IMR-90 (cell line): Measurements from ENCODE around the gene ARNT2. TPM values are rescaled to one million over a fixed set of nuclear protein-coding genes. Genes with fewer than 3 reads are reported as not detected.

ENCODE experiments used
- ATAC-seq: fragments of 200-7000 bp; cut with Tn5 transposase; 2 replicates; pipeline ENCODE4 v1.9.1; 2020; ENCODE audit warnings: low read depth, mild to moderate bottlenecking, moderate library complexity
- BruUV-seq: library from RNA; stranded (reverse); fragments of 400-500 nt; replicated peaks from 2 replicates; lab custom pipeline; 2021; lab: Mats Ljungman, UMichigan
- CTCF ChIA-PET: fragments of 300-600 bp; formaldehyde crosslinking; extraction: SDS; loops from one replicate; lab custom pipeline; 2021; ENCODE audit warnings: antibody characterized with exemption; lab: Yijun Ruan, JAX
- POLR2A ChIA-PET: fragments of 300-600 bp; sonication (Branson Sonifier 250); formaldehyde crosslinking; loops from one replicate; lab custom pipeline; 2022; ENCODE audit warnings: antibody characterized with exemption; ENCODE audit not compliant: unreplicated experiment; lab: Charles Lee
- DNase-seq: peaks from one replicate; pipeline ENCODE4 v3.0.0; 2013
- H2AFZ ChIP-seq: replicated peaks from 2 replicates; pipeline ENCODE3; 2013; ENCODE audit warnings: low read length, mild to moderate bottlenecking; ENCODE audit not compliant: poor library complexity
- H2AK5ac ChIP-seq: 2 replicates; pipeline ENCODE4 v1.6.1; 2013; ENCODE audit warnings: low read depth, low read length, inconsistent platforms
- H2AK9ac ChIP-seq: replicated peaks from 2 replicates; pipeline ENCODE3; 2013; ENCODE audit warnings: mild to moderate bottlenecking, low read depth, low read length, moderate library complexity; ENCODE audit not compliant: poor library complexity
- H2BK120ac ChIP-seq: 2 replicates; pipeline ENCODE4 v1.6.1; 2013; ENCODE audit warnings: low read depth, low read length, inconsistent platforms
- H2BK15ac ChIP-seq: 3 replicates; pipeline ENCODE4 v1.6.1; 2013; ENCODE audit warnings: low read depth, low read length, inconsistent platforms
- H2BK20ac ChIP-seq: 2 replicates; pipeline ENCODE4 v1.6.1; 2013; ENCODE audit warnings: low read depth, mild to moderate bottlenecking, inconsistent platforms, low read length, moderate library complexity
- H2BK5ac ChIP-seq: 2 replicates; pipeline ENCODE4 v1.6.1; 2013; ENCODE audit warnings: mild to moderate bottlenecking, low read depth, low read length, inconsistent platforms; ENCODE audit not compliant: poor library complexity, severe bottlenecking
- H3K14ac ChIP-seq: replicated peaks from 2 replicates; pipeline ENCODE4 v1.6.1; 2013; ENCODE audit warnings: low read depth, low read length, inconsistent platforms
- H3K18ac ChIP-seq: 2 replicates; pipeline ENCODE4 v1.6.1; 2013; ENCODE audit warnings: low read depth, low read length, control low read depth
- H3K23ac ChIP-seq: 2 replicates; pipeline ENCODE4 v1.6.1; 2013; ENCODE audit warnings: low read depth, low read length, inconsistent platforms
- H3K27ac ChIP-seq: 2 replicates; pipeline ENCODE4 v1.5.1; 2013; ENCODE audit warnings: mild to moderate bottlenecking, control low read depth, low read length; ENCODE audit not compliant: insufficient read depth
- H3K27me3 ChIP-seq: 2 replicates; pipeline ENCODE4 v1.6.1; 2013; ENCODE audit warnings: low read length; ENCODE audit not compliant: control insufficient read depth, insufficient read depth
- H3K36me3 ChIP-seq: 2 replicates; pipeline ENCODE4 v1.6.1; 2013; ENCODE audit warnings: low read length, mixed read lengths; ENCODE audit not compliant: control insufficient read depth, insufficient read depth
- H3K4ac ChIP-seq: 2 replicates; pipeline ENCODE4 v1.6.1; 2013; ENCODE audit warnings: low read depth, low read length, inconsistent platforms
- H3K4me1 ChIP-seq: 2 replicates; pipeline ENCODE4 v1.6.1; 2013; ENCODE audit warnings: low read length, mixed read lengths; ENCODE audit not compliant: control insufficient read depth, insufficient read depth
- H3K4me2 ChIP-seq: 2 replicates; pipeline ENCODE4 v1.6.1; 2013; ENCODE audit warnings: low read depth, mild to moderate bottlenecking, control low read depth, low read length, moderate library complexity
- H3K4me3 ChIP-seq: 2 replicates; pipeline ENCODE4 v1.5.1; 2013; ENCODE audit warnings: low read depth, mild to moderate bottlenecking, control low read depth, low read length, moderate library complexity; ENCODE audit not compliant: insufficient read depth
- H3K56ac ChIP-seq: 2 replicates; pipeline ENCODE4 v1.6.1; 2013; ENCODE audit warnings: low read length, inconsistent platforms; ENCODE audit not compliant: insufficient read depth; ENCODE audit errors: extremely low read depth
- H3K79me1 ChIP-seq, 2 experiments: 2 replicates each; pipeline ENCODE4 v1.6.1; 2013; ENCODE audit warnings: low read length in 2 of 2, inconsistent platforms in 1 of 2, low read depth in 1 of 2
- H3K9ac ChIP-seq: 2 replicates; pipeline ENCODE4 v1.6.1; 2013; ENCODE audit warnings: low read depth, low read length, control low read depth
- H3K9me1 ChIP-seq: 2 replicates; pipeline ENCODE4 v1.6.1; 2013; ENCODE audit warnings: low read length, inconsistent platforms; ENCODE audit not compliant: insufficient read depth
- H3K9me3 ChIP-seq: 2 replicates; pipeline ENCODE4 v1.6.1; 2013; ENCODE audit warnings: low read length; ENCODE audit not compliant: control insufficient read depth, insufficient read depth
- H4K20me1 ChIP-seq: 2 replicates; pipeline ENCODE4 v1.6.1; 2013; ENCODE audit warnings: low read length, inconsistent platforms; ENCODE audit not compliant: insufficient read depth
- H4K5ac ChIP-seq: 2 replicates; pipeline ENCODE4 v1.6.1; 2013; ENCODE audit warnings: mild to moderate bottlenecking, low read depth, low read length, control low read depth
- H4K8ac ChIP-seq, 2 experiments: 2 replicates each; pipeline ENCODE4 v1.6.1; 2013; ENCODE audit warnings: low read depth in 2 of 2, low read length in 2 of 2, control low read depth in 1 of 2, inconsistent platforms in 1 of 2
- H4K91ac ChIP-seq: 2 replicates; pipeline ENCODE4 v1.6.1; 2013; ENCODE audit warnings: low read depth, low read length, inconsistent platforms; ENCODE audit not compliant: insufficient read depth
- BHLHE40 ChIP-seq: fragments of 150-350 bp; IDR thresholded peaks from 2 replicates; pipeline ENCODE4 v1.6.1; 2016; ENCODE audit warnings: mild to moderate bottlenecking, low read depth, low read length
- CEBPB ChIP-seq: IDR thresholded peaks from 2 replicates; pipeline ENCODE4 v1.6.1; 2012; ENCODE audit warnings: low read depth, low read length, improper control_type of control experiment
- CTCF ChIP-seq: conservative IDR thresholded peaks from 2 replicates; pipeline ENCODE4 v1.5.1; 2012; ENCODE audit warnings: mild to moderate bottlenecking, low read depth, low read length, improper control_type of control experiment
- ELK1 ChIP-seq: fragments of 150-350 bp; IDR thresholded peaks from 2 replicates; pipeline ENCODE4 v1.6.1; 2016; ENCODE audit warnings: low read depth, mild to moderate bottlenecking, low read length, moderate library complexity, borderline replicate concordance
- MAFK ChIP-seq: IDR thresholded peaks from 2 replicates; pipeline ENCODE4 v1.6.1; 2012; ENCODE audit warnings: low read depth, low read length, improper control_type of control experiment
- MAZ ChIP-seq: IDR thresholded peaks from 2 replicates; pipeline ENCODE4 v1.6.1; 2012; ENCODE audit warnings: low read depth, mild to moderate bottlenecking, low read length, improper control_type of control experiment, moderate library complexity, borderline replicate concordance
- NFE2L2 ChIP-seq: fragments of 150-350 bp; IDR thresholded peaks from 2 replicates; pipeline ENCODE4 v1.6.1; 2016; ENCODE audit warnings: low read depth, mild to moderate bottlenecking, low read length
- POLR2A ChIP-seq: IDR thresholded peaks from 2 replicates; pipeline ENCODE4 v1.6.1; 2012; ENCODE audit warnings: mild to moderate bottlenecking, low read depth, low read length
- RCOR1 ChIP-seq: IDR thresholded peaks from 2 replicates; pipeline ENCODE4 v1.6.1; 2012; ENCODE audit warnings: mild to moderate bottlenecking, low read length, improper control_type of control experiment; ENCODE audit not compliant: insufficient replicate concordance
- RFX5 ChIP-seq: IDR thresholded peaks from 2 replicates; pipeline ENCODE4 v1.8.0; 2012; ENCODE audit warnings: low read depth, mild to moderate bottlenecking, low read length, moderate library complexity
- USF2 ChIP-seq: fragments of 150-350 bp; IDR thresholded peaks from 2 replicates; pipeline ENCODE4 v1.6.1; 2017; ENCODE audit warnings: mild to moderate bottlenecking, antibody characterized with exemption, low read length, low read depth
- WGBS, 2 experiments: methylation state at CpG; one replicate each; pipeline versions ENCODE4 v1.1.5 to v1.1.7; 2013; ENCODE audit warnings: missing lambda C conversion rate in 2 of 2; ENCODE audit not compliant: insufficient read length in 1 of 2; ENCODE audit errors: extremely low coverage in 2 of 2; 5-methylcytosine and 5-hydroxymethylcytosine counted together
- dilution Hi-C: fragments of 300-500 bp; cut with HindIII; formaldehyde crosslinking; loops from one replicate; pipeline ENCODE4 v1.14.3; 2018; ENCODE audit warnings: low sequenced_read_pairs; ENCODE audit not compliant: unreplicated experiment
- in situ Hi-C: fragments of 300-500 bp; cut with MboI; formaldehyde crosslinking; loops from 3 replicates; pipeline ENCODE4 v1.14.3; 2019; ENCODE audit warnings: low sequenced_read_pairs, inconsistent platforms, mixed read lengths
- intact Hi-C: fragments of 100-400 bp; cut with micrococcal nuclease; formaldehyde crosslinking; loops from 2 replicates; pipeline ENCODE4 v1.10.0; 2022
- polyA plus RNA-seq, 3 experiments: library from polyadenylated mRNA; depleted of rRNA; stranded (reverse); fragments of >200 nt; gene quantifications; 2 replicates each; pipeline ENCODE4 v1.2.3, GENCODE V29; 2012; ENCODE audit warnings: low replicate concordance in 1 of 3
- total RNA-seq: library from RNA; depleted of rRNA; stranded (reverse); fragments of >200 nt; gene quantifications from 2 replicates; pipeline ENCODE4 v1.2.3, GENCODE V29; 2012

The ARNT2 gene
- total and polyA plus RNA-seq, 2 of the 4 experiments (the other 2 are of a cell fraction): 18.2 to 19.0 TPM

GRCh38 chr15:80615361-80615736 is 211.2 kb downstream of the ARNT2 start:
- Histone ChIP-seq H2BK120ac (peak overlapping the region; percentile 87), H3K56ac (peak overlapping the region; percentile 16; the same call in 1 of the 2 replicates), H2BK15ac (peak overlapping the region; percentile 95; the same call in 2 of the 3 replicates), H3K4me2 (no peak overlapping the region; the same call in 1 of the 2 replicates), H2BK20ac (peak overlapping the region; percentile 91), H3K4me3 (no peak overlapping the region), H3K36me3 (no peaks in the 10 kb centered on the region), H2BK5ac (peak overlapping the region; percentile 73), H4K8ac (peak overlapping the region; percentile 85 to 88), H4K5ac (peak overlapping the region; percentile 91), H3K4ac (peak overlapping the region; percentile 95), H3K9me1 (peaks cover 18% of the 10 kb centered on the region), H3K4me1 (peaks cover 28% of the 10 kb centered on the region), H3K23ac (peak overlapping the region; percentile 71; the same call in 1 of the 2 replicates), H3K79me1 (no peaks in the 10 kb centered on the region; a peak in 1 of 4 replicates), H3K27me3 (no peaks in the 10 kb centered on the region), H4K91ac (peak overlapping the region; percentile 94), H2AK9ac (peak overlapping the region; percentile 83), H3K27ac (peak overlapping the region; percentile 77), H2AFZ (peak overlapping the region; percentile 80), H2AK5ac (peak overlapping the region; percentile 99), H3K9ac (peak overlapping the region; percentile 13; the same call in 1 of the 2 replicates), H3K18ac (peak overlapping the region; percentile 97), H3K9me3 (no peaks in the 10 kb centered on the region), H4K20me1 (no peaks in the 10 kb centered on the region), H3K14ac (peak overlapping the region; percentile 74)
- ATAC-seq (no peak), DNase-seq (no peak)
- in situ Hi-C loops: no loop called here
- WGBS, 2 experiments: 92 to 100% methylated on average over 2 to 4 of the region's 4 CpGs
- intact Hi-C loops: no loop called here
- CTCF ChIA-PET: no interaction called here
- dilution Hi-C loops: no loop called here
- no TSS peak for BruUV-seq
- POLR2A ChIA-PET: no interaction called here
- TF ChIP-seq RCOR1 (no peak), MAZ (no peak), POLR2A (no peak), CTCF (no peak), ELK1 (no peak), RFX5 (no peak), MAFK (no peak), BHLHE40 (no peak), NFE2L2 (no peak), USF2 (no peak), CEBPB (no peak)
